Pericardium fibroblast (primary cell): ENCODE data around the gene SIPA1L3. TPM values are rescaled to one million over a fixed set of nuclear protein-coding genes. Genes with fewer than 3 reads are reported as not detected.

ENCODE experiments used
- total RNA-seq: library from RNA; depleted of rRNA; stranded (reverse); fragments of >200 nt; gene quantifications from 2 replicates; pipeline ENCODE4 v1.2.3, GENCODE V29; 2015

SIPA1L3 gene, protein sequence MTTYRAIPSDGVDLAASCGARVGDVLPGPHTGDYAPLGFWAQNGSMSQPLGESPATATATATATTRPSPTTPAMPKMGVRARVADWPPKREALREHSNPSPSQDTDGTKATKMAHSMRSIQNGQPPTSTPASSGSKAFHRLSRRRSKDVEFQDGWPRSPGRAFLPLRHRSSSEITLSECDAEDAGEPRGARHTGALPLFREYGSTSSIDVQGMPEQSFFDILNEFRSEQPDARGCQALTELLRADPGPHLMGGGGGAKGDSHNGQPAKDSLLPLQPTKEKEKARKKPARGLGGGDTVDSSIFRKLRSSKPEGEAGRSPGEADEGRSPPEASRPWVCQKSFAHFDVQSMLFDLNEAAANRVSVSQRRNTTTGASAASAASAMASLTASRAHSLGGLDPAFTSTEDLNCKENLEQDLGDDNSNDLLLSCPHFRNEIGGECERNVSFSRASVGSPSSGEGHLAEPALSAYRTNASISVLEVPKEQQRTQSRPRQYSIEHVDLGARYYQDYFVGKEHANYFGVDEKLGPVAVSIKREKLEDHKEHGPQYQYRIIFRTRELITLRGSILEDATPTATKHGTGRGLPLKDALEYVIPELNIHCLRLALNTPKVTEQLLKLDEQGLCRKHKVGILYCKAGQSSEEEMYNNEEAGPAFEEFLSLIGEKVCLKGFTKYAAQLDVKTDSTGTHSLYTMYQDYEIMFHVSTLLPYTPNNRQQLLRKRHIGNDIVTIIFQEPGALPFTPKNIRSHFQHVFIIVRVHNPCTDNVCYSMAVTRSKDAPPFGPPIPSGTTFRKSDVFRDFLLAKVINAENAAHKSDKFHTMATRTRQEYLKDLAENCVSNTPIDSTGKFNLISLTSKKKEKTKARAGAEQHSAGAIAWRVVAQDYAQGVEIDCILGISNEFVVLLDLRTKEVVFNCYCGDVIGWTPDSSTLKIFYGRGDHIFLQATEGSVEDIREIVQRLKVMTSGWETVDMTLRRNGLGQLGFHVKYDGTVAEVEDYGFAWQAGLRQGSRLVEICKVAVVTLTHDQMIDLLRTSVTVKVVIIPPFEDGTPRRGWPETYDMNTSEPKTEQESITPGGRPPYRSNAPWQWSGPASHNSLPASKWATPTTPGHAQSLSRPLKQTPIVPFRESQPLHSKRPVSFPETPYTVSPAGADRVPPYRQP (N-terminal part only)
- total RNA-seq: 7.9 and 9.4 TPM in 2 replicates

DNA sequence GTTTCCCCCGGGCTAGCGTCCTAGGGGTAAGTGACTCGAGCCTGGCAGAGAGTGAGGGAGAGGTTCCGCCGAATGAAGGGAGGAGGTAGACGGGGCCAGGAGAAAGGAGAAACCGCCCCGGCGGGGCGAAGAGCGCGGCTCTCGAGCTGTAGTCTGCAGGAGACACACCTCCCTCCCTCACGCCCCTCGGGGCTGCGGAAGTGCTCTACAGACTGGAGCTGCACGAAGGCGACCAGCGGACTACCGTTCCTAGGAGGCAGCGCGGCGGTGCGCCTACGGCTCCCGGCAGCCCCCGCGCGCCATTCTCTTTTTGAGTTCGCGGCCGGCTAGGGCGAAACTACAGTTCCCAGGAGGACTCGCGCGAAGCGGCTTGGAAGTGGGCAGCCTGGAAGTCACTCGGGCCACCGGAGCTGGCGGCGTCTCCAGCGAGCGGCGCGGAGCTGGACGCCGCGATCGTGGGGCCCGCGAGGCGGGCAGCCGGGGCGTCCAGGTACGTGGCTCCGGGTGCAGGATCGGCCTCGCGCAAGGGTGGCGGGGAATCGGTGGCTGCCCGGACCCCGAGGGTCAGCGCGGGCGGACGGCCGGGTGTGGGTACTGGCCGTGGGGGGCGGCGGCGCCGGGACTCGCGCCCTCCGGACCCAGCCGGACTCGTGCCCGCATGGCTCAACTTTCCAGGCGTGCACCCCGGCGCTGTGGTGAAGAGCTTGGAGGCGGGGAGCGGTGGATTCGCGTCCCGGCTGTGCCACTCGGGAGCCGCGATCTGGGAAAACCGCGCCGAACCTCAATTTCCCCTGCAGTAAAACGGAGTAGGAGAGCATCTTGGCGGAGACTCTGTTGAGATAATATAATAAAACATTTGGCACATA, at the start of gene SIPA1L3:
SIPA1L3 (plus strand) TSS at position 340 of the 866 bp plus-strand sequence. CDS start 174,358 bp downstream, outside the sequence.

DNA sequence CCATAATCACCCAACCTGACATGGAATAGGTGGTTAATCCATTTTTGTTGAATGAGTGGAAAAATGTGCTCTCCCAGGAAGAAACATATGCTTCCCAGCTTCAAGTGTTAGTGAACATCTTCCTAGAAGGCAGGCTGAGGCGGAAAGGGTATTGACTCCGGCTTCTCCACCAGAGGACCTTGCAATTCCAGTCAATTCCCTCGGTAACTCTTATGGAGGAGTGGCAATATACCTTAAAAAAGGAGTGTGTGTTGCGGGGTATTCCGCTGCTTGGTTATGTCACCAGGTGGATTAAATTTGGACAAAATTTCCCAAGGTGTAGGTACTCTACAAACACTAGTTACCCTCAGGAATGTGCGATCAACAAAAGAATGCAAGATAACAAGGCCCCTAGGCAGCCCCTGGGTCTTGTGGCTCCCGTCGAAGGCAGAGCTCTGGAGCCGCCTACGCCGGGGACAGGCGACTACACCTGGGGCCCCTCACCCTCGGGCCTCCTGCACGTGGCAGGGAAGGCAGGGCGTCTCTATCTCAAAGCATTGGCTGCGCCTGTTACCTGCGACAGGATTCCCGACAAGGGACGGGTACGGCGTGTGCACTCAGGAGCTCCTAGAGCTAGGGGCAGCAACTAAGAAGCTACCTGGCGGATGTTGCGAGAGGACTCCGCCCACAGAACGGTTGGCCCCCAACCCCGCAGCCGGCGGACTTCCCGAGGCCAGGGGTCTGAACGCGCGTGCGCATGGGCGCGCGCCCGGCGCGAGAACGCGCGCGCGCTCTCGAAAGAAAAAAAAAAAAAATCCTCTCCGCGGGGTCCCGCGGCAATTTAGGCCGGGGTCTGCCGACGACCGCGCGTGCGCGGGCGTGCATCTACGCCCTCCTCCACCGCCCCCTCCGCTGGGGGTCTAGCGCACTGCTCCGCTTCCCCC, 801 bp upstream of the SIPA1L3 start, which contains the start of gene WDR87:
WDR87 (minus strand) TSS at position 649 of the 923 bp plus-strand sequence. CDS start 8,355 bp downstream, outside the sequence.

DNA sequence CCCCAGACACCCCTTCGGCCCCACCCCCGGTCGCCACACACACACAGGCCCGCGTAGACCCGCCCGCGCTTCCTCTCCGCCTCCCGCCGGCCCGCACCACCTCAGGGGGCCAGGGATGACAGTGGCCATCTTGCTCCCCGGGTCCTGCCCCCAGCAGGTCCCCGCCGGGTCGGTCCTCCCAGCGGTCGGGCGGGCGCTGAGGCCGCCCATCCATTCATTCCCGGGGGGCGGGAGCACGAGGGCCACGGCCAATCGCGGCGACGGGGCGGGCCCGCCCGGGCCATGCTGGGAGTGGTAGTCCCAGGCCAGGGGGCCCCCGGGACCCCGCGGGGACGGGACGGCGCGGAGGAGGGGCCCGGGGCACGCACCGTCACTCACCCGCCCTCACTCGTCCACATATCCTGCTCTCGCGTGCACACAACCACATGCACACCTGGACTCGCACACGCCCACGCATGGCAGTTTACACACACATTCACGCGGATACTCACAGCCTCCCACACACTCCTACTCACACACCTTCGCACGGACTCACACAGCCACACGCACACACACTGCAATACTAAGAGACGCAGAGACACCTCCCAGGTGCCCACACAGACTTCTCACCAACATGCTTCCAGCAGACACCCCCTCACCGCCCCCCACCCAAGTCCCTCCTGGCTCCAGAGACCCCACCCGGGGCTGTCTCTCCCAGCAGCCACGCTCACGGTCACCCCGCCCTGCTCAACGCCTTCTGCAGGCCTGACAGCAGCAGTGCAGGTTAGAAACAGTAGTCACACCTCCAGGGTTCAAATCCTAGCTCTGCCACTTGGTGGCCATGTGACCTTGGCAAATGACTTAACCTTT, 317.2 kb downstream of the SIPA1L3 start, which contains the start of gene DPF1:
DPF1 (minus strand) TSS at position 209 of the 849 bp plus-strand sequence; CDS start at position 129, 80 bp downstream.

Other genes with a start within 250 kb of the SIPA1L3 start
- 0.85 and 4.1 TPM in 2 replicates for gene ZNF607, start 187.4 kb upstream of the SIPA1L3 start, total RNA-seq
- 0.43 and 3.5 TPM in 2 replicates for gene ZNF573, start 127.6 kb upstream of the SIPA1L3 start, total RNA-seq
- gene WDR87, start 614 bp upstream of the SIPA1L3 start, total RNA-seq: not detected in 2 replicates